T follicular helper cell (primary cell): ENCODE results near the gene RPL36.
A peak's percentile ranks its signal among the peaks of the same experiment; 100 is the strongest.

ENCODE experiments used
- DNase-seq: peaks from one replicate; pipeline ENCODE4 v3.0.0-alpha.2; 2020; ENCODE audit warnings: low read depth
- total RNA-seq, 2 experiments: gene quantifications; one replicate each; lab custom pipeline; 2026; lab: John Stamatoyannopoulos, UW

RPL36 gene
- 497 to 506 reads per million in 2 experiments for total RNA-seq

DNA sequence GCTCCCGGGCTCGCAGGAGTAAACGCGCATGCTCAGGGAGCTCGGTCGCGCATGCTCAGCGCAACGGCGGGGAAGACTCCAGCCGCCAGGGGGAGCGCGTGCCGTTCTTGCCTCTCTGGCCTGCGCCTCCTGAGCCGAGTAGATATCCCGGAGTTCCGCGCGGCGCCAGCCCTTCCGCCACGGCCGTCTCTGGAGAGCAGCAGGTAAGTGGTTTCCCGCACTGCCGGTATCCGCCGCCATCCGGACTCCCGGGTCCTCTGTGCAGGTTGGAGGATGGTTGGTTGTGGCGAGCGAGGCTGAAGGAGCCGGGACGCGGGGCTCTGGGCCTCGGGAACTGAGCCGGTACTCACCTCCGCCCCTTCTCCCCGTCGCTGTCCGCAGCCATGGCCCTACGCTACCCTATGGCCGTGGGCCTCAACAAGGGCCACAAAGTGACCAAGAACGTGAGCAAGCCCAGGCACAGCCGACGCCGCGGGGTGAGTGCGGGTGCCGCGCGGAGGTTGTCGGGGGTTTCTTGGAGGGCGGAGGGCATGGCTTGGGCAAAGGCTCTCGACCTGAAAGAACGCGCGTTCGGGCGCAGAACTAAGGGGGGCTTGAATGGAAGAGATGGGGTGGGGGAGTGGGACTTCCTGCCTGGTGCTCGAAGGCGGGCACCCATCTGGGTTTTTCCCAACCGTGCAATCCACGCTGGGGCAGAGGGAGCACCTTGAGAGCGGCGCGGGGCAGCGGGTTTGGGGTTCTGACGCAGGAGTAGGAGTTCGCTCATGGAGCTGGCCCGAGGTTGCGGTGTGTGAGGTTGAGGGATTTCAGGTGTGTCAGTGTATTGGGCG is at the start of gene RPL36:
TSS of gene RPL36 (plus strand) at position 171 of the 830 bp plus-strand sequence. CDS start at position 384, 213 bp downstream.
- DNase-seq: peak; percentile 98

DNA sequence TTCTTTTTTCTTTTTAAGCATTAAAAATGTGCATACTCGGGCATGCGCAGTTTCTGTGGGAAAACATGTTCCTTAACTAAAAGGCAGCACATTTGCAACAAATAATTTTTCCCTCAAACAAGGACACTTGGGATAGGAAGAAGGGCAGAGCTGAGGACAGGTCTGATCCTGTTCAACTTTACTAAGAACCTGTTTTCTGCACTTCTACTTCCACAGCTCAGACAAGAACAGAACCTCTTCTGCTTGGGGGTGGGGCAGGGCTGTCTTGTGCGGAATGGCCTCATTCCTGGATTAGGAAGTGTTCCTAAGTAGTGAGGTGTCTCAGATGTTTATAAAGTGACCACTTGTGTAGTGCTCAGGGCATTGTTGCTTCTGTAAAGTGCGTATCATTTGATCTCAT is 48.9 kb upstream of the RPL36 start:
- no peak for DNase-seq

DNA sequence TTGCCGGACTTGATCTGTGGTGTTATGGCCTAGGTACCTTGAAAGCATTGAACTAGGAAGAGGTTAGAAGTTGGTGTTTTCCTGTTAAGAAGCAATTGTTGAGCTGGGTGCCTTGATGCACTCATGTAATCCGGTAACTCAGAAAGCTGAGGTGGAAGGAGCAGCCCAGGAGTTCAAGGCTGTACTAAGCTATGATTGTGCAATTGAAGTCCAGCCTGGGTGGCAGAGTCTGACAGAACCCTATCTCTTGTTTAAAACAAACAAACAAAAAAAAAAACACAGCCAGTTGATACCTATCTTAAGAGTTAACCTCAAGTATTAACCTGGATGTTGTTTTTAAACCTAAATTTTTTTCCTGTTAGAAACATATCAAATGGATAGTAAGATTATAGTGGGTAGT is 47.9 kb upstream of the RPL36 start:
- DNase-seq: no peak

DNA sequence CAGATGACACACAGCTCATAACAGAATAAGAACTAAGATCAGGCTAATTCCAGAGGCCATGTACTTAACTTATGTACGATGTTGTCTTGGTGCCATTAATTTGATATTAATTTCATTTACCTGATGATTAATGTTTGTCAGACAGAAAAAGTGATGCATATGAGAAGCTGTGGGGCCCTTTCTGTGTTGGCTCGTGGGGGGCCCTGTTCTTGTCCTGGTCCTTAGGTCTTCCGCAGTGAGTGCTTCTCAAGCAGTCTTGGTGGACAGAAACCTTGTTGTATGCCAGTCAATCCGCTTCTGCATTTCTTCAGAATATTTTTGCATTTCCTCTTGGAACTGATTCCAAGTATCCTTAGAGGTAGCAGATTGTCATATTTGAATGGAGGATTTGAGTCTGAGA is 47.0 kb upstream of the RPL36 start:
- DNase-seq: no peak

DNA sequence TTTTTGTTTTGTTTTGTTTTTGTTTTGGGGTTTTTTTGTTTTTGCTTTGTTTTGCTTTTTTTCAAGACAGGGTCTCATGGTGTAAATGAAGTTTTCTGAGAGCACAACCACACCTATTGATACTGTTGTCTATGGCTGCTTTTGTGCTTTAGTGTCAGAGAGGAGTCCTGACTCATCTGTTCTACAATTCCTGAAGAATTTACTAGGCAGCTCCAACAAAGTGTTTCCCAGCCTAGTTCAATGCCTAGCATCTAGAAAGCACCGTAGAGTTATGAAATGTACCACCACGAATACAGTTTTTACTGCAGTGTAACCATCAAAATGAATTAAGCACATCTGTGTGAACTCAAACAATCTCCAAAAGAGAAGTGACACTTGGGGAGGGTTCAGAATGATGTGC is 46.1 kb upstream of the RPL36 start:
- no peak for DNase-seq

DNA sequence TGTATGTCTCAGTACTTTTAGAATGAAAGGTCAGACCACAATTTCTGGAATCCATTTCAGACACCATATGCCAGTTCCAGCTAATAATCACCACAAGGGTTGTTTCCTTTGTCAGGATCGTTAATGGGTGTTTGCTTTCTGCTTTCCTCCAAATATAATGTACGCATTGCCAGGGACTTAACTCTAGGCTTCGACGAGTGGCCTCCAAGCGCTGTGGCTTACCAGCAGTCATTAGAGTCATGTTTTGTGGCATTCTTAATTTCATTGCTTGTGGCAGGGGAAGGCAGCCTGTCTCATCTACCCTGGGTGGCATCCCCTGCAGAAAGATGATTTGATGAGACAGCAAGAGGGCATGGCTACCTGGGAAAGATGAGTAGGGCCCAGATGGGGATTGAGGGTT is 44.7 kb upstream of the RPL36 start:
- no peak for DNase-seq

DNA sequence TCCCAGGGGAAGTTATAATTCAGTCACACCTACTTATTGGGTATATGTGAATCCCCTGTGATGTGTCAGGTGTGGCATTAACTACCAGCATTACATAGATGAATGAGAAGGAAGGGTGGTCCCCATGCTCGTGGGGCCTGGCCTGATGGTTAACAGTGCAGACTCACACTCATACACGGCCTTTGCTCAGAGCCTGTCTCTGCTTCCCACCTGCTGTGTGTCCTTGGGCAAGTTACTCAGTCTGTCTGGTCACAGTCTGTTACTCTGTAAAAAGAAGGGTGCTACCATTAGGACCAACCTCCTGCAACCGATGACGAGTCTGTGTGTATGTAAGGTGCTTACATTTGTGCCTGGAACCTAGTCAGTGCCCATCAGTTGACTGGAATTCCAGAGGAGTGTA is 43.4 kb upstream of the RPL36 start:
- DNase-seq: no peak

DNA sequence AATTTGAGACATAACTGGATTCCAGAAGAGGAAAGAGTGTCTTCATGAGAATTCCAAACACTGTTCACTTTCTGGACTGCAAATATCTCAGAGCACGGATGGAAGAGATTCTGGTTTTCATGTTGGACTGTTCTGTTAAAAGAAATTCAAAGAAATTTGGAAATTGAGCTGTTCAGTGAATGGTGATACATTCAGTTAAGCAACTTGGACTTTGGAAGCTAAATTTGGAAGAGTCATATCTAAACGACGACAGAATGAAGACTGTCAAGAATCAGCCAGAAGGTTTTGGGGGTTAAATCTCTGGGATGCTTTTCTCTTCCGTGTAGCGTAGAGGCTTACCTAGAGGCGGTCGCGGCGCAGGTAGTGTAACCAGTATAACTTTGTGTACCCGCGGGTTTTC is 41.6 kb upstream of the RPL36 start:
- no peak for DNase-seq

DNA sequence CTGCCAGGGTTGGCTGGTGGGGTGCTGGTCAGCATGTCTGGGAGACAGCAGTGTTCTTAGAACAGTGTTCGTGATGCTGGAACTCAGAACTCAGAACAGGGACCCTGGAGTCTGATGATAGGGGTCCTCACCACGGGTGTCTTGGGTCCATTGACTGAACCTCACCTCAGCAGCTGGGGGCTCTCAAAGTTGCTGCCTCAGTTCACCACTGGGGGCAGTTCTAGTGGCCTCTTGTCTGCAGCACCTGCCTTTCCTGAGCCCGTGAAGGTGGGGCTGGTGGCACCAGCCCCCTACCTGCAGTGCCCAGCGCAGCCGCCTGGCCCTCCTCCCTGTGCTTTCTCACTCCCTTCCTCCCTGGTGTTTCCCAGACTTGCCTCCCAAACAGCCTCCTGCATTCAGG is 38.7 kb upstream of the RPL36 start:
- no peak for DNase-seq

DNA sequence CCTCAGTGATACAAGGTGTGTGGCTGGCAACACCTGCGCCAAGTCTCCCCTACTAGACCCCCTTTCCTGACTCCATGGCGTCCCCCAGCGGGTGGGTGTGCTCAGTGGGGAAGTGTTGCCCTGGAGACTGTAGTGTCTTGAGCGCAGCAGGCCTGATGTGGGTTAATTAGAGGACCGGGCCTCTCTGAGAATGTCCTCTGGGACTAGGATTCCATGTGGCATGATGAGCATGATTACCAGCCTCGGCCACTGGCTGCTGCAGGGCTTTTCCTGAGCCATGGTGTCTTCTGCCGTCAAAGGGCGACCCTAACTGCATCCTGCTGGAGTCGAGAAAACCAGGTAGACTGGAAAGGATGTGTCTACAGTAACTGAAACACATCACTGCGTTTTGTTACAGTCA is 37.8 kb upstream of the RPL36 start:
- DNase-seq: no peak

GRCh38 chr19:5654931-5655330 is 35.2 kb upstream of the RPL36 start:
- no peak for DNase-seq

DNA sequence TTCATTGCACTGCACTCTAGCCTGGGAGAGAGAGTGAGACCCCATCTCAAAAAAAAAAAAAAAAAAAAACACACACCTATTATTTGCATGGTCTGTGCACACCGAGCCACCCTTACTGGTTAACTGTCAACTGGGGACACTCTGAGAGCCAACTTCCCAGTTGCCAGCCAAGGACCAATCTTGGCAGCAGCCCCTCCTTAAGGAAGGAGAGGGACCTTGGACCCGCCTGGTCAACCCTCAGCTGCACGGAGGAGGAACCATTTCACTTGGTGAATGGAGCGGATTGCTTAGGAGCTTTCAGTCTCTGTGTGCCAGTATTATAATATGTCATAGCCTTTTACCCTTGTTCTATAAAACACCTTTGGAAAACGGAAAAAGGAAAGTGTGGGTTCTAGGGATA is 34.7 kb upstream of the RPL36 start:
- no peak for DNase-seq

DNA sequence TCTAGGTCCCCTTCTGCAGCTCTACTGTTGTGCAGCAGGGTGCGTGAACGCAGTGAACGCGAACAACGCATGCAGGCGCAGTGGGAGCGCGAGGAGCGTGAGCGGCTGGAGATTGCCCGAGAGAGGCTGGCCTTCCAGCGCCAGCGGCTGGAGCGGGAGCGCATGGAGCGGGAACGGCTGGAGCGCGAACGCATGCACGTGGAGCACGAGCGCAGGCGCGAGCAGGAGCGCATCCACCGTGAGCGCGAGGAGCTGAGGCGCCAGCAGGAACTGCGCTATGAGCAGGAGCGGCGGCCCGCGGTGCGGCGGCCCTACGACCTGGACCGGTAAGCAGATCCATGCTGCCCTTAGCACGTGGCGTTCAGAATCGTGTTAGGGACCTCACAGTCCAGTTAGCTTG is 28.6 kb upstream of the RPL36 start:
- DNase-seq: no peak

DNA sequence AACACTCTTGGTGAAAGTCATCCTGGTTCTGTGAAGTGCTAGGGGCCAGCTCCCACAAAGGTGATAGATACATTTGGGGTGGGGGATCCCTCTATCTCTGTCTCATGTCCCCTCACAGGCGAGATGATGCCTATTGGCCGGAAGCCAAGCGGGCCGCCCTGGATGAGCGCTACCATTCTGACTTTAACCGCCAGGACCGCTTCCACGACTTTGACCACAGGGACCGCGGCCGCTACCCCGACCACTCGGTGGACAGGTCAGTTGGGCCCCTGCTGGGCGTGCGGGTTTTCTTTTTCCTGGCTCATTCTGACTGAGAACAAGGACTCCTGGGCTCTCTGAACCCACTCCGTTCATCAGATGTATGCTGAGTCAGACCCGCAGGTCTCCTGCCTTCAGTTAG is 26.2 kb upstream of the RPL36 start:
- no peak for DNase-seq

DNA sequence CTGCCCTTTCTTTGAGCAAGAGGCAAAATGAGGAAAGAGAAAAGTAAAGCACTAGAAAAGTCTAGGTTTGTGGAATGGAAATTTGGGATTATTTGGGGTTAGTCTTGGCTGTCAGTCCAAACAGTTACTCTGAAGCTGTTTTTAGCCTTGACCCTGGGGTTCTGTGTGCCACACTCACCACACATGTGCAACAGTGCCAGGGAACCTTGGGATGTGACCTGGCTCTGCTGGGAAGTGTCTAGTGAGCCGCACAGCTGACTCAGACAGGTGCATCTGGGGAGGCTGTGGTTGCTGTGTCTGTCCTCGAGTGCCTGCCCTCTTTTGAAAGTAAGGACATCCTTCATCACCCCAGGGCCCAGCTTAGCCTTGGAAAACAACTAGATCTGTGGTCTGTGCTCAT is 25.6 kb upstream of the RPL36 start:
- DNase-seq: no peak

GRCh38 chr19:5665781-5666513 is 24.1 kb upstream of the RPL36 start:
- DNase-seq: no peak

GRCh38 chr19:5666921-5667610 is 23.0 kb upstream of the RPL36 start:
- no peak for DNase-seq

DNA sequence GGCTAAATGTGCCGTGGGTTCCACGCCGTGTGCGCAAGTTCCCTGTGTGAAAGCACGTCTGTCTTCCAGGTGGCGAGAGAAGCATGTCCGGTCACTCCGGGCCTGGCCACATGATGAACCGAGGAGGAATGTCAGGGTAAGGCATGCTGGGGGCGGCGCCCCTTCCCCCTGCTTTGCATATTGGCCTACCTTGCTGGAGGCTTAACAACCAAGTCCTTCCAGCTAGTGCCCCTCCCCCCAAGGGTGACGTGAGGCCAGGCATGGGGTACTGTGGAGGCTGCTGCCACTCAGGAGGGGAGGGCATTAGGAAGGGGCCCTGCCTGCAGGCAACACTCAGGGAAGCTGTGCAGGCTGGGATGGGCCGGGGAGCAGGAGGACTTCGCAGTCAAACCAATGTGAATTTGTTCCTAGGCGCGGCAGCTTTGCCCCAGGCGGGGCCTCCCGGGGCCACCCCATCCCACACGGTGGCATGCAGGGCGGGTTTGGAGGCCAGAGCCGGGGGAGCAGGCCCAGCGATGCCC is 22.3 kb upstream of the RPL36 start:
- no peak for DNase-seq

DNA sequence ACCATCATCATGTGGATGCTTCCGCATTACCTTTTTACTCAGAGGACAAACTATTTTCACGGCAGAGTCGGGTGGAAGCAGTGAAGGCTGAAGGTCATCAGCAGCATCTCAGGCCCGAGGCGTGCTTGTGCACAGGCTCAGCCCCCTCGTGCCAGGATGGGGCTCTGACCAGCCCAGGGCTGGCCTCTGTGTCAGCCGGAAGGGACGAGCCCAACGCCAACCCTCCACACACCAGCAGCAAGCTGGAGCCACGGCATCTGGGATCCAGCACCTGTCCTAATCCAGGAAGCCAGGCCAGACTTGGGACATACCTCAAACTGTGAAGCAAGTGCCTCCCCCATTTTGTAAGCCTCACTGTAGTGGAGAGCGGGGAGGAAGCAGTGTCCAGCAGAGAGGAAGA is 20.9 kb upstream of the RPL36 start:
- DNase-seq: no peak

DNA sequence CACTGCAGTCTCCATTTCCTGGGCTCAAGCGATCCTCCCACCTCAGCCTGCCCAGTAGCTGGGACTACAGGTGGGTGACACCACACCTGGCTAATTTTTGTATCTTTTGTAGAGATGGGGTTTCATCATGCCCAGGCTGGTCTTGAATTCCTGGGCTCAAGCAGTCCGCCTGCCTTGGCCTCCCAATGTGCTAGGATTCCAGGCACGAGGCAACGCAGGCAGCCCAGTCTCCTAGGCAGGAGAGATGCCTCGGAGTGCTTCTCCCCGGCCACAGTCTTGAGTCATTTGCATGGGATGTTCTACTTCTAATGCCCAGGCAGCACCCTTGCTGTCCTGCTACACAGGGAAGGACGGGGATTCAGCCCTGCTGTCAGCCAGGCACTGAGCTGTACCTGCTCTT is 18.5 kb upstream of the RPL36 start:
- DNase-seq: no peak

- DNase-seq: no peak
Measured at GRCh38 chr19:5672708-5673459, 17.2 kb upstream of the RPL36 start.

- no peak for DNase-seq
Measured at GRCh38 chr19:5673752-5674151, 16.3 kb upstream of the RPL36 start.
